Smooth muscle cell (in vitro differentiated cells): Measurements from ENCODE around the gene APBB1. TPM values are rescaled to one million over a fixed set of nuclear protein-coding genes. Genes with fewer than 3 reads are reported as not detected.

Experiments
- DNase-seq: peaks from one replicate; lab custom pipeline; 2025; ENCODE audit not compliant: unreplicated experiment; lab: John Stamatoyannopoulos, UW
- H2AFZ ChIP-seq: fragments of 200-600 bp; sonication (generic); 2 replicates; pipeline ENCODE4 v1.6.0; 2016; ENCODE audit warnings: antibody characterized with exemption, low read depth, mild to moderate bottlenecking
- H3F3A ChIP-seq: fragments of 200-600 bp; sonication (generic); 2 replicates; pipeline ENCODE4 v1.6.0; 2017; ENCODE audit warnings: antibody characterized with exemption, low read depth
- H3K27ac ChIP-seq: fragments of 200-600 bp; sonication (generic); 2 replicates; pipeline ENCODE4 v1.5.1; 2016; ENCODE audit warnings: low read depth, mild to moderate bottlenecking
- H3K27me3 ChIP-seq: fragments of 200-600 bp; sonication (generic); 2 replicates; pipeline ENCODE4 v1.6.1; 2016; ENCODE audit warnings: low read depth, mild to moderate bottlenecking
- H3K36me3 ChIP-seq: fragments of 200-600 bp; sonication (generic); 2 replicates; pipeline ENCODE4 v1.5.1; 2016; ENCODE audit warnings: low read depth
- H3K4me1 ChIP-seq: fragments of 200-600 bp; sonication (generic); 2 replicates; pipeline ENCODE4 v1.5.1; 2016; ENCODE audit warnings: low read depth
- H3K4me2 ChIP-seq: fragments of 200-600 bp; sonication (generic); 2 replicates; pipeline ENCODE4 v1.6.0; 2016; ENCODE audit warnings: mild to moderate bottlenecking
- H3K4me3 ChIP-seq: fragments of 200-600 bp; sonication (generic); 2 replicates; pipeline ENCODE4 v1.5.1; 2016; ENCODE audit warnings: mild to moderate bottlenecking
- H3K79me2 ChIP-seq: fragments of 200-600 bp; sonication (generic); 2 replicates; pipeline ENCODE4 v1.6.0; 2016; ENCODE audit warnings: low read depth, mild to moderate bottlenecking
- H3K9ac ChIP-seq: fragments of 200-600 bp; sonication (generic); 2 replicates; pipeline ENCODE4 v1.6.0; 2016; ENCODE audit warnings: low read depth
- H3K9me3 ChIP-seq: fragments of 200-600 bp; sonication (generic); replicated peaks from 2 replicates; pipeline ENCODE4 v1.5.1; 2016; ENCODE audit warnings: low read depth
- H4K20me1 ChIP-seq: fragments of 200-600 bp; sonication (generic); 2 replicates; pipeline ENCODE4 v1.6.0; 2016; ENCODE audit warnings: low read depth
- WGBS: methylation state at CpG from one replicate; pipeline ENCODE4 v1.1.7; 2016; ENCODE audit warnings: low lambda C conversion rate; 5-methylcytosine and 5-hydroxymethylcytosine counted together
- polyA plus RNA-seq: library from polyadenylated mRNA; unstranded; fragments of >200 nt; fragmentation: Nextera tagmentation; extraction: Ambion mirVana; gene quantifications from 2 replicates; pipeline ENCODE4 v1.2.1, GENCODE V29; 2016
- total RNA-seq: library from RNA; depleted of rRNA; stranded (reverse); fragments of >200 nt; gene quantifications from 2 replicates; pipeline ENCODE4 v1.2.3, GENCODE V29; 2014
- TF ChIP-seq, protein P1 (sequence below): fragments of 200-600 bp; sonication (generic); IDR thresholded peaks from 2 replicates; pipeline ENCODE4 v1.5.1; 2017; ENCODE audit warnings: borderline replicate concordance, mild to moderate bottlenecking, antibody characterized with exemption; ENCODE audit not compliant: insufficient read depth, poor library complexity, severe bottlenecking

The APBB1 gene
- total and polyA plus RNA-seq, 2 experiments from 2014 or later: 36.7 to 64.2 TPM

DNA sequence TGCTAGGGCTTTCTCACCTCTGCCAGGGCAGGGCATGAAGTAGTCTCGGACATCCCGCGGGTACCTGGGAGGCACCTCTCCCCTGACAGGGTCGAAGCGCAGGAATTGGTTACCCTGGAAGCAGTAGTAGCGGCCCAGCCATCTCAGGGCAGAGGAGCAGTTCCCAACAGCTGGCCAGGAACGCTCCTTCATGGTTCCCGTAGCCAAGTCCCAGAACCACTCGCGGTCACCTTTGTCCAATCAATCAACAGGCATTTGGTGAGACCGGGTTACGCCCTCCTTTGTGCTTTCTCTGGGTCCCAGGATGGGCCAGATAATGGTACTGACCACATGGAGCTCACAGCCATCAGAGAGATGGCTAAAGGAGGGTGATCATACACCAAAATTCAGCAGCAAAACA lies 18.5 kb upstream of the APBB1 start:
- no peak for DNase-seq
- Histone ChIP-seq H3K9ac (no peak overlapping the region), H3K4me3 (no peak overlapping the region), H2AFZ (no peak overlapping the region), H3K4me2 (no peak overlapping the region), H3K79me2 (no peaks in the 10 kb centered on the region), H3K4me1 (no peaks in the 10 kb centered on the region), H3K36me3 (no peaks in the 10 kb centered on the region), H4K20me1 (no peaks in the 10 kb centered on the region), H3F3A (no peaks in the 10 kb centered on the region), H3K27ac (no peak overlapping the region), H3K27me3 (no peaks in the 10 kb centered on the region), H3K9me3 (no peaks in the 10 kb centered on the region)
- TF ChIP-seq, protein P1, sequence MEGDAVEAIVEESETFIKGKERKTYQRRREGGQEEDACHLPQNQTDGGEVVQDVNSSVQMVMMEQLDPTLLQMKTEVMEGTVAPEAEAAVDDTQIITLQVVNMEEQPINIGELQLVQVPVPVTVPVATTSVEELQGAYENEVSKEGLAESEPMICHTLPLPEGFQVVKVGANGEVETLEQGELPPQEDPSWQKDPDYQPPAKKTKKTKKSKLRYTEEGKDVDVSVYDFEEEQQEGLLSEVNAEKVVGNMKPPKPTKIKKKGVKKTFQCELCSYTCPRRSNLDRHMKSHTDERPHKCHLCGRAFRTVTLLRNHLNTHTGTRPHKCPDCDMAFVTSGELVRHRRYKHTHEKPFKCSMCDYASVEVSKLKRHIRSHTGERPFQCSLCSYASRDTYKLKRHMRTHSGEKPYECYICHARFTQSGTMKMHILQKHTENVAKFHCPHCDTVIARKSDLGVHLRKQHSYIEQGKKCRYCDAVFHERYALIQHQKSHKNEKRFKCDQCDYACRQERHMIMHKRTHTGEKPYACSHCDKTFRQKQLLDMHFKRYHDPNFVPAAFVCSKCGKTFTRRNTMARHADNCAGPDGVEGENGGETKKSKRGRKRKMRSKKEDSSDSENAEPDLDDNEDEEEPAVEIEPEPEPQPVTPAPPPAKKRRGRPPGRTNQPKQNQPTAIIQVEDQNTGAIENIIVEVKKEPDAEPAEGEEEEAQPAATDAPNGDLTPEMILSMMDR: no peak
- WGBS: 93% methylated on average over 12 of the region's 12 CpGs

DNA sequence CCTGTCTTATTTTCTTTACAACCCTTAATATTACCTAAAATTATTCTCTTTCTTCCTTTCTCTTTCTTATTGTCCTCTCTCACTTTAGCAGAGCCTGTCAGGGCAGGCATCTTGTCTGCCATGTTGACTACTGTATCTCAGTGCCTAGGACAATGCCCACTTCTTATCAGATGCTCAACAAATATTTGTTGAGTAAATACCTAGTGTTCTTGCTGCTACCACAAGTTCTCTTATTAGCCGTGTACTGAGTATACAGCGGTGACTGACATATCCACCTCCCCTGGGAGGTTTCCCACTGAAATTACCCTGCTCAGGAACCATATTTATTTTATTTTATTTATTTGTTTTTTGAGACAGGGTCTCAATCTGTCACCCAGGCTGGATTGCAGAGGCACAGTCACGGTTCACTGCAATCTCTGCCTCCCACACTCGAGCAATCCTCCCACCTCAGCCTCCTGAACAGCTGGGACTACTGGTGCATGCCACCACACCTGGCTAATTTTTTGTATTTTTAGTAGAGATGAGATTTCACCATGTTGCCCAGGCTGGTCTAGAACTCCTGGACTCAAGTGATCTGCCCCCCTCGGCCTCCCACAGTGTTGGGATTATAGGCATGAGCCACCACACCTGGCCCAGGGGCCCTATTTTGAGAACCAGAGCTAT lies 15.2 kb upstream of the APBB1 start:
- no peak overlapping the region for H3K4me2 ChIP-seq
- H3F3A ChIP-seq: no peaks in the 10 kb centered on the region
- TF ChIP-seq, protein P1: no peak

DNA sequence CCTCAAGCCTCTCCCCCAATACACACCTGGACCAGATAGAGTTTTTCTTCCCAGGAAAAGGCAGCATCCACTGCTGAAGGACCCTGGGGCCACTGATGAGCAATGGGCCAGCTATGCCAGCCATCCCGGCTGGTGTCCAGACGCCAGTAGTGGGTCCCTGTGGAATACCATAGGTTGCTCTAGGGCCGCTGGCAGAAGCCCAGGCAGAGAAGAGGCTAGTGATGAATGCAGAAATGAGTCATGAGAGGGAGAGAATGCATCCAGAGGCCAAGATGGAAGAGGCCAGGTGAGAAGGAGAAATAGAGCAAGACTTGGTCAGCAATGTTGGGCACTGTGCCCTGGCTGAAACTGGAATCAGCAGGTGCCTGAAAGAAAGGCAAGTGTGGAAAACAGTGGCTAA lies 13.0 kb upstream of the APBB1 start:
- 54% methylated on average over 3 of the region's 3 CpGs for WGBS
- H3K27ac ChIP-seq: no peak overlapping the region
- no peak overlapping the region for H3K9ac ChIP-seq
- no peaks in the 10 kb centered on the region for H4K20me1 ChIP-seq
- H3K4me3 ChIP-seq: no peak overlapping the region
- H3K4me2 ChIP-seq: no peak overlapping the region
- no peaks in the 10 kb centered on the region for H3K36me3 ChIP-seq
- no peak overlapping the region for H2AFZ ChIP-seq
- H3K9me3 ChIP-seq: no peaks in the 10 kb centered on the region
- no peaks in the 10 kb centered on the region for H3K4me1 ChIP-seq
- DNase-seq: no peak
- H3K79me2 ChIP-seq: no peaks in the 10 kb centered on the region
- TF ChIP-seq, protein P1: no peak
- no peaks in the 10 kb centered on the region for H3K27me3 ChIP-seq
- H3F3A ChIP-seq: no peaks in the 10 kb centered on the region

More for the DNA sequence above, 15.2 kb upstream of the APBB1 start:
- Histone ChIP-seq H3K79me2 (no peaks in the 10 kb centered on the region), H3K4me1 (no peaks in the 10 kb centered on the region), H3K27me3 (no peaks in the 10 kb centered on the region), H3K36me3 (no peaks in the 10 kb centered on the region), H3K9ac (no peak overlapping the region), H3K4me3 (no peak overlapping the region), H2AFZ (no peak overlapping the region), H4K20me1 (no peaks in the 10 kb centered on the region), H3K9me3 (no peaks in the 10 kb centered on the region), H3K27ac (no peak overlapping the region)
- DNase-seq: no peak
- WGBS: 93% methylated on average over 5 of the region's 5 CpGs

DNA sequence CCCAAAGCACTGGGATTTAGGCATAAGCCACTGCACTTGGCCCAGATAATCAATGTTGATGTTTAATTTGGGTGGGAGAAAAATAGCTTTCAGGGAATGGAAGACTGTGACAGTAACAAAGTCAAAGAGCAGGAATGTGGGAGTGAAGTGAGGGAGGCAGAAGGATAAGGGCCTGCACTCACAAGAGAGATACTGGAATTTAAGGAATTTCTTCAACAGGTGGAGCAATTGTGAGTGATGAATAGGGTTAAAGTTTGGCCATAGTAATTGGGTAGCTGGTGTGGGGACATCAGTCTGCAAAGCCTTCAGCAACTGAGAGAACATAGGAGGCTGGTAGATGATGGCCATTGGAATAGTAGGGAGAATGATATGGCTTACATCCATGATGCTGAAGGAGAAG lies 8.6 kb upstream of the APBB1 start:
- Histone ChIP-seq H3K4me3 (no peak overlapping the region), H3K36me3 (no peaks in the 10 kb centered on the region), H2AFZ (no peak overlapping the region), H3K27ac (no peak overlapping the region), H3K4me1 (no peaks in the 10 kb centered on the region), H3K9me3 (no peaks in the 10 kb centered on the region), H4K20me1 (no peaks in the 10 kb centered on the region), H3K9ac (no peak overlapping the region), H3K27me3 (peaks cover 18% of the 10 kb centered on the region), H3K79me2 (no peaks in the 10 kb centered on the region), H3K4me2 (no peak overlapping the region), H3F3A (no peaks in the 10 kb centered on the region)
- DNase-seq: no peak
- TF ChIP-seq, protein P1: no peak
